Vagina (tissue), 2 donors: ENCODE data around the gene ITGB7.

Experiments
- CTCF ChIP-seq, 3 experiments: fragments of 450-650 bp in 2 of 3; fragments of 200-600 bp in 1 of 3; sonication (generic) in 1 of 3; IDR thresholded peaks; one replicate each; pipeline ENCODE4 v1.5.1; 2017 to 2019; ENCODE audit warnings: antibody characterized with exemption in 3 of 3, mild to moderate bottlenecking in 2 of 3, moderate library complexity in 2 of 3
- POLR2A ChIP-seq, 2 donors: fragments of 450-650 bp; IDR thresholded peaks; one replicate each; pipeline ENCODE4 v1.6.1; 2017; ENCODE audit warnings: antibody characterized with exemption in 2 of 2, mild to moderate bottlenecking in 2 of 2, moderate library complexity in 2 of 2

- TF ChIP-seq CTCF (IDR thresholded peaks at IDR 0.05) (no peak), POLR2A (IDR thresholded peaks at IDR 0.05) (no peak)
Observed at GRCh38 chr12:53192531-53193021, 14.5 kb downstream of the ITGB7 start.
